HG03558 (cell line): ENCODE results near the gene FBXO27.
"Not testable (repeated sequence)": the region's sequence is repeated elsewhere in the genome, so short reads cannot be mapped to it uniquely, and the experiment has no call there.

Experiments
- ATAC-seq: cut with Tn5 transposase; IDR thresholded peaks from one replicate; pipeline ENCODE4 v1.9.1; 2021; ENCODE audit warnings: moderate number of reproducible peaks; ENCODE audit not compliant: unreplicated experiment; ENCODE audit errors: extremely low read depth

The FBXO27 gene, protein sequence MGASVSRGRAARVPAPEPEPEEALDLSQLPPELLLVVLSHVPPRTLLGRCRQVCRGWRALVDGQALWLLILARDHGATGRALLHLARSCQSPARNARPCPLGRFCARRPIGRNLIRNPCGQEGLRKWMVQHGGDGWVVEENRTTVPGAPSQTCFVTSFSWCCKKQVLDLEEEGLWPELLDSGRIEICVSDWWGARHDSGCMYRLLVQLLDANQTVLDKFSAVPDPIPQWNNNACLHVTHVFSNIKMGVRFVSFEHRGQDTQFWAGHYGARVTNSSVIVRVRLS

GRCh38 chr19:39032063-39032918 is at the start of gene FBXO27:
TSS of gene FBXO27 (minus strand) at chr19:39032549. CDS start at chr19:39032227, 322 bp downstream.
- no peak for ATAC-seq

DNA sequence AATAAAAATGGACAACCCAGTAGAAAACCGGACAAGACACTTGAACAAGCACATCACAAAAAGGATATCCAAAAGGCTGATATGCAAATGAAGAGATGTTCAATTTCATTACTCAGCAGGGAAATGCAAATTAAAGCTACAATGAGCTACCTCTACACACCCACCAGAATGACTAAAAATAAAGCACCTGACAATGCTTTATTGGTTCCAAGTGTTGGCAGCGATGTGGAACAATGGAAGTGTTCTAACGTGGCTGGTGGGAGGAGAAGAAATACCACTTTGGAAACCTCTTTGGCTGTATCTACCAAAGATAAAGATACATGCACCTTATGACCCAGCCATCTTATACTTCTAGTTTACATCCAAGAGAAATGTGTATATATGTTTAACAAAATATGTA is 48.1 kb upstream of the FBXO27 start:
- ATAC-seq = no peak

DNA sequence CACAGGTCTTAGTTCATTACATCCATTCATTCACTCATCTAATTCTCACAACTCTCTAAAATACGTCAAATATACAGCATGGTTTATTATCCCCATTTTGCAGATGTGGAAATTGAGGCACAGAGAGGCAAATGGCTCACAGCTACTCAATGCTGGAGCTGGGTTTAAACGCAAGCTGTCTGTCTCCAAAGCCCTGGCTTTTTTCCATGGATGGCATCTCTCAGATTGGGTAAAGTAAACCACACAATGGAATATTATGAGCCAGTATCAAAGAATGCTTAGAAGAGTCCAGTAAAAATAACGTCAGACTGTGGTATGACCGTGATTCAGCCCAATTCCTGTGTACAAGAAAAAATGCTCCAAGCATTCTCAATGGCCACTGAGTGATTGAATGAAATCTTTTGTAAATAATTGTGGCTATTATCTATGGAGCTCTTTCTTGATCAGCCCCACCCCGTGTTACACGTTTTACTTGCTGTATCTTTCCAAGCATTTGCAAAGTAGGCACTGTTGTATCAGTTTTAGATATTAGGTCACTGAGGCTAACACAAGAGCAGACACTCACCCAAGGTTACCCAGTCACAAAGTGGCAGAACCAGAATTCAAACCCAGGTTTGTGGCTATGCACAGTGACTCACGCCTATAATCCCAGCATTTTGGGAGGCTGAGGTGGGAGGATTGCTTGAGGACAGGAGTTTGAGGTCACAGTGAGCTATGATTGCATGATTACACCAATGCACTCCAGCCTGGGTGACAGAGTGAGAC is 46.3 kb upstream of the FBXO27 start:
- no peak for ATAC-seq

- no peak for ATAC-seq
Measured at GRCh38 chr19:39077323-39077722, 45.0 kb upstream of the FBXO27 start.

GRCh38 chr19:39074942-39075341 is 42.6 kb upstream of the FBXO27 start:
- ATAC-seq = no peak

DNA sequence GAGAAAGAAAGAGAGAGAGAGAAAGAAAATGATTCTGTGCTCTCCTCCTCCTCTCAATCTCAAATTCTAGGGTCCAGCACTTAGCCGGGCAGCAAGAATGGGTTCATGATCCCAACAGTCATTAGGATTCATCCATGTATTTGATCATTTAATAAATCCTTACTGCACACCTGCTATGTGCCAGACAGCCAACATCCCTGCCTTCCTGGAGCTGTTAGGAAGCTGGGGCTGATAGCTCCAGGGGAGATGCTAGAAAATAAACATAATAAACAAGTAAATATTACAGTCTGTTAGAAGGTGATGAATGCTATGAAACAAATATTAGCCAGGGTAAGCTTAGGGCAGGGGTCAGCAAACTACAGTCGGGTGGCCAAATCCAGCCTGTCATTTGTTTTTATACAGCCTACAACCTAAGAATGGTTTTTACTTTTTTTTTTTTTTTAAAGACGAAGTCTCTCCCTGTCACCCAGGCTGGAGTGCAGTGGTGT is 41.9 kb upstream of the FBXO27 start:
- no peak for ATAC-seq

GRCh38 chr19:39070888-39071287 is 38.5 kb upstream of the FBXO27 start:
- no peak for ATAC-seq

DNA sequence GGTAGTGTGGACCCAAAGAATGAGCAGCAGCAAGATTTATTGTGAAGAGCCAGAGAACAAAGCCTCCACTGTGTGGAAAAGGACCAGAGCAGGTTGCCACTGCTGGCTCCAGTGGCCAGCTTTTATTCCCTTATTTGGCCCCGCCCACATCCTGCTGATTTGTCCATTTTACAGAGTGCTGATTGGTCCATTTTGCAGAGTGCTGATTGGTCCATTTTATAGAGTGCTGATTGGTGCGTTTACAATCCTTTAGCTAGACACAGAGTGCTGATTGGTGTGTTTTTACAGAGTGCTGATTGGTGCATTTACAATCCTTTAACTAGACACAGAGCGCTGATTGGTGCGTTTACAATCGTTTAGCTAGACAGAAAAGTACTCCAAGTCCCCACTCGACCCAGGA is 35.9 kb upstream of the FBXO27 start:
- not testable (repeated sequence) for ATAC-seq

GRCh38 chr19:39067104-39067503 is 34.8 kb upstream of the FBXO27 start:
- ATAC-seq = no peak

DNA sequence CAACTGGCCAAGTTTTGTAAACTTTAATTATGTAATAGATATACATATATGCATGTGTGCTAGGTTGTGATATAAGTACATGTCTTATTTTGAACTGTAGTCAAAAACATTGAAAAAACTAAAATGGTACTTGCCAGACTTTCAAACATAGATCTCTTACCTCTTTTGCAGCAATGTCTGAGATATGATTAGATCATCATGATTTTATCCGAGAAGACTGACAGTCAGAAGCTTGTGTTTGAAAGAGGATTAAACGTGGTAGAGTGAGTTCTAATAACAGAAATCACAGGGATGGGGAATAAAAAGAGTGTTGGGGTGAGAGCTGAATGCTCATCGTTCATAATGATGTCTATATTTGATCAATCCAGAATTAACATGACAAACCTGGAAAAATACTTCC is 33.6 kb upstream of the FBXO27 start:
- no peak for ATAC-seq

- ATAC-seq = no peak
Measured at GRCh38 chr19:39064405-39064804, 32.1 kb upstream of the FBXO27 start.

- ATAC-seq = no peak
Measured at GRCh38 chr19:39060171-39060570, 27.8 kb upstream of the FBXO27 start.

DNA sequence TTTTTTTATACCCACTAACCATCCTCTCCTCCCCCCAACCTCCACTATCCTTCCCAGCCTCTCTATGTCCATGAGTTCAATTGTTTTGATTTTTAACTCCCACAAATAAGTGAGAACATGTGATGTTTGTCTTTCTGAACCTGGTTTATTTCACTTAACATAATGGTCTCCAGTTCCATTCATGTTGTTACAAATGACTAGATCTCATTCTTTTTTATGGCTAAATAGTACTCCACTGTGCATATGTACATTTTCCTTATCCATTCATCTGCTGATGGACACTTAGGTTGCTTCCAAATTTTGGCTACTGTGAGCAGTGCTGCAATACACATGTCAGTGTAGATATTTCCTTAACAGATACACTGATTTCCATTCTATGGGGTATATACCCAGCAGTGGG is 27.0 kb upstream of the FBXO27 start:
- no peak for ATAC-seq

DNA sequence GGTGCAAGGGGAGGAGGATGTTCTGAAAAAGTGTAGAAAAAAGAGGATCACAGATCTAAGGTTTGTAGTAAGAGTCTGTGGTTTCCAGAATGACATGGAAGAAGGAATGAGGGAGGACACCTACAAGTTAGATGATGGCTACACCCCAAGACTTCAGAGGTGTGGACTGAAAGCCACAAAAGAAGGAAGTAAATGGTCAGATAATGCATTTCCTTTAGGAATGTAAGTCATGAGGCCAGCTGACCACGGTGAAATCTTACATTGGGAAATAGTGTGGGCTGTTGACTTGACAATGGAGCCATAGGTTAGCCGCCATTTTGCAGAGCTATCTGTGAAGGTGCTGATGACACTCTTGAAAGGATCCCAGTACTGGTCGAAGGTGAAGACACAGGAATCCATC is 25.3 kb upstream of the FBXO27 start:
- no peak for ATAC-seq

GRCh38 chr19:39054091-39054470 is 21.7 kb upstream of the FBXO27 start:
- ATAC-seq = no peak

DNA sequence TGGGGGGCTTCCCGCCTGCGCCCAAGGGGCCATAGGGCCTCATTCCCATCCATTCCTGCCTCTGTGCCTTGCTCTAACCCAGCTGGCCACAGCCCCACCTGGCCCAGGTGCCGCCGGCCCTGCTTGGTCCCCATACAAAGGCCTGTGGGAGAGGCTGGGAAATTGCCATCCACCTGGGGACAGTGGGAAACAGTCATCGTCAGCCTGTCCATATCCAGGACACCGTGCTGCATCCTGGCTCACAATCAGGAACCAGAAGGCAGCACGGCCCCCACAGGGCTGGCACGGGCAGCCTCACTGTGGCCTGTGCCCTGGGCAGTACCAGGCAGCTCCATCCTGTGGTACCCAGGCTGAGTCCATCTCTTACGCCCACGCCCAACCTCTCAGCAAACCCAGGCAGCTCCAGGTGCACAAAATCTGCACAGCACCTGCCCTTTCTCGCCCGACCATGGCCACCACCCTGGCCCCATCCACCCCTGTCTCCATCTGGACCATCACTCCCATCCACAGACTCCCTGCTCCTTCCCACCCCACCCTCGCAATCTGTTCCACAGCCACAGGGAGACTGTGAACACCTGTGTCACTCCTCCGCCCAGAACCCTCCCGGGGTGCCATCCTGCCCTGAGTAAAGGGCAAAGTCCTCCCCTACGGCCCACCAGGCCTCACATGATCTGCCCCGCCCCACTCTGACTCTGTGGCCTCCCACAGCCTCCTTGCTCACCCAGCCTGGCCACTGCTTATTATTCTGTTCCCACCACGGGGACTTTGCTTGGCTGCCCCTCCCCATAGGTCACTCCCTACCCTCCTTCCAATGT is 21.1 kb upstream of the FBXO27 start:
- no peak for ATAC-seq

DNA sequence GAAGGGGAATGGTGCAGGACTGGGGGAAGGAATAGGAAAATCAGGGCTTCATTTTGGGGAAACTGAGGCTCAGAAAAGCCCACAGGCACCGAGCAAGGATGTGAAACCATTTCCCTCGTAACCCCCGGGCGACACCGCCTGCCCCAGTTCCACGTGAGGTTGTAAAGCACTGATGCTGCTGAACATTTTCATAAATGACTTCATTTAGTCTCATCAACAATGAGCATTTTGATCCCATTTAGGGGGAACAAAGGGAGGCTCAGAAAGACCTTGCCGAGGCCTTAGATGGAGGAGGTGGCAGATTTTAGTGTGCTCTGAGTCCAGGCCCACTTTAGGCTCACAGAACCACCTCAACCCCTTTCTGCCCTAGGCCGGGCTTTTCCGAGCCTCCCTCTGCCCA is 20.5 kb upstream of the FBXO27 start:
- no peak for ATAC-seq

DNA sequence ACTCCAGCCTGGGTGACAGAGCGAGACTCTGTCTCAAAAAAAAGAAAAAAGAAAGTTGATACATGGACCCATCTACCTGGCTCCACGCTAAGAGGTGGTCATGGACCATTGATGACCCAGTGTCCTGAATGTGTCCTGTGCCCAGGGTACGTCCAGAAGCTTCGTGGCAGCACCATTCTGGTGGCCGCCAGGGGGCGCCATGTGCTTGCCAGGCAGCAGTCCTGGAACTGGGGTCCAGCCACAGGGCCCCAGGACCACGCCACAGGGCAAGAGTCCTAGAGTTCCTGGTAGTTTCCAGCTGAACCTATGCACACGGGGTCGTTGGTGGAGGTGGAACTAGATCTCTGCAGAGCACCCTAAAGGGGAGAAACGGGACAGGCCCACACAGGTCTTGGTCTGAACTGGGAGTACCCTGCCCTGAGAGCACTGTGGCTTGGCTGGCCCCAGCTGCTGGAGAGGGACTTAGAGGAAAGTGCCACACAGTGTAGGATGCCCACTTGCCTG is 19.9 kb upstream of the FBXO27 start:
- ATAC-seq = no peak

DNA sequence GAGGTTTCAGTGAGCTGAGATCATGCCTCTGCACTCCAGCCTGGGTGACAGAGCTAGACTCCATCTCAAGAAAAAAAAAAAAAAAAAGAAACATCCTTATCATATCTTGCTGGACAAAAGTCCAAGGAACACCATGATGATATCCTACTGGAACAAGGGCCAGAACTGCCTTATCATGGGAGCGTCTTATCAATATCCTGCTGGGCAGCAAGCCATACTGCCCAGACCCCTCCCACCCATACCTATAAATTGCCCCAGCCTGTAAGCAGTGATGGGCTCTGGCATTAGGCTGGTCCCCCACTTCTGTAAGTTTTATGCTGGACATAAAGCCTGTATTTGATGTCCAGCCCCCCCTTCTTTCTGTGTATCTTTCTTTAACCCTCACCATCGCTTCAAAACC is 14.7 kb upstream of the FBXO27 start:
- ATAC-seq = no peak
